Right lobe of liver (tissue), 6 donors: Measurements from ENCODE around the gene HSPBP1. TPM values are rescaled to one million over a fixed set of nuclear protein-coding genes. Genes with fewer than 3 reads are reported as not detected.

Experiments
- ATAC-seq, 4 donors: fragments of 200-7000 bp; cut with Tn5 transposase; one replicate each; pipeline ENCODE4 v1.9.1; 2020; ENCODE audit warnings: mild to moderate bottlenecking in 4 of 4, moderate library complexity in 4 of 4
- DNase-seq, 3 donors: peaks; one replicate each; pipeline ENCODE4 v3.0.0-alpha.2; 2020
- H3K27ac ChIP-seq, 3 donors: fragments of 200-600 bp; one replicate each; pipeline ENCODE4 v1.8.0; 2022
- H3K27me3 ChIP-seq, 2 donors: fragments of 200-600 bp; one replicate each; pipeline ENCODE4 v1.8.0; 2022
- H3K36me3 ChIP-seq, 4 donors: fragments of 200-600 bp; sonication (generic) in 1 of 4; one replicate each; pipeline versions ENCODE4 v1.5.1 to v1.8.0; 2017 to 2022; ENCODE audit warnings: control low read depth in 1 of 4
- H3K4me1 ChIP-seq, 4 donors: fragments of 200-600 bp; sonication (generic) in 1 of 4; one replicate each; pipeline versions ENCODE4 v1.5.1 to v1.8.0; 2017 to 2022; ENCODE audit warnings: control low read depth in 1 of 4
- H3K4me3 ChIP-seq, 3 donors: fragments of 200-600 bp; one replicate each; pipeline ENCODE4 v1.8.0; 2022
- H3K9me3 ChIP-seq, 4 donors: fragments of 200-600 bp; sonication (generic) in 1 of 4; one replicate each; pipeline versions ENCODE4 v1.5.1 to v1.8.0; 2017 to 2022; ENCODE audit warnings: control low read depth in 1 of 4
- CTCF ChIP-seq, 4 donors: fragments of 200-600 bp in 3 of 4; fragments of 450-650 bp in 1 of 4; IDR thresholded peaks; one replicate each; pipeline versions ENCODE4 v1.5.1 to v1.8.0; 2016 to 2022; ENCODE audit warnings: antibody characterized with exemption in 4 of 4, mild to moderate bottlenecking in 2 of 4
- POLR2A ChIP-seq: fragments of 450-650 bp; IDR thresholded peaks from one replicate; pipeline ENCODE4 v1.6.1; 2017; ENCODE audit warnings: antibody characterized with exemption, mild to moderate bottlenecking
- WGBS: methylation state at CpG from one replicate; pipeline ENCODE4 v1.1.6; 2018; ENCODE audit warnings: low coverage, low lambda C conversion rate; ENCODE audit not compliant: insufficient coverage; ENCODE audit errors: missing lambda C conversion rate; 5-methylcytosine and 5-hydroxymethylcytosine counted together
- intact Hi-C, 2 donors: fragments of 100-400 bp; cut with DNase I; formaldehyde crosslinking; loops; one replicate each; pipeline versions ENCODE4 v1.11.2 to v1.14.1; 2022
- total RNA-seq, 6 experiments: library from RNA; depleted of rRNA in 2 of 6; stranded (reverse); fragments of >200 nt in 2 of 6; fragmentation: NEBNext Ultra II Directional in 3 of 6; extraction: Animal tissue kit (Norgen Biotek cat#: 25700) in 3 of 6; gene quantifications; one replicate each; pipeline versions ENCODE4 v1.1.0 to v1.2.4, GENCODE V29; 2016 to 2023
- donor health status: DM: no; HTN: yes; CAD: no.
- donor health status: DM: no; HTN: no; CAD: no.
- donor health status: DM: no; HTN: no; CAD: no.
- donor health status: DM: no; HTN: yes; CAD: no.
- donor health status: DM: no; HTN: yes; CAD: no.

Gene HSPBP1
- total RNA-seq, 6 experiments from 2014 or later, result 11.3 to 28.3 (median 15.6) TPM

DNA sequence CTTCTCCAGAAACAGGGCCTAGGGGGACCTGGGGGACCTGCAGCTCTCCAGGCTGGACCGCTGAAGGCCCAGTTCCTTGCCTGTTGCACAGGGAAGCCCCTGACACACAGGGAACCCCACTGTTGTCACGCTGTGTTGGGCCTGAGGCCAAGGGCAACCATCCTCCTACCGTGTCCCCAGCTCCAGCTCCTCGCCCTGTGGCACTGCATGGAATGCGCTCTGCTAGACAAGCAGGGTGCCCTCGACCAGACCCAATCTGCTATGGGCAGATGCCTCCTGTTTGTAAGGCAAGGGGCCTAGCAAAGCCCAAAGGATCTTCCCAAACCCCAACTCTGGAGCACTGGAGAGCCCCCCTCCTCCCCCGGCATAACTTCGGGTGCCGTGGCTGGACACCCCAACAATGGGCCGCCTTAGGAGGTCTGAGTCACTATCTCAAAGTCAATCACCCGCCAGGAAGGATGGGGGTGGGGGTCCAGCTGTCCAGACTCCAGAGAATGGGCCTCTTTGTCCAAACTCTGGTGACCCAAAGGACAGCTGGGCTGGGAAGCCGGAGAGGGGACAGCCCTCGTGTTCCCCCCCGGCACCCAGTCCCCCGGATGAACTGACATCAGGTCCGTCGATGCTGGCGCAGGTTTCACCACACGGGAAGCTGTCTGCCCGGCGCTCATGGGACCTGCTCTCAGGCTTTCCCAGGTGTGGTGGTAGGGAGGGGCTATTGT, 7.6 kb upstream of the HSPBP1 start:
- TF ChIP-seq CTCF (IDR thresholded peaks at IDR 0.05), result no peak
- no peak for TF ChIP-seq POLR2A
- intact Hi-C loops, result no loop called here
- DNase-seq, result no peak
- no peaks in the 10 kb centered on the region for H3K4me1 ChIP-seq
- WGBS, result 67% methylated on average over 1 of the region's 21 CpGs
- no peak for ATAC-seq
- H3K9me3 ChIP-seq, result no peaks in the 10 kb centered on the region
- H3K27me3 ChIP-seq, result no peaks in the 10 kb centered on the region
- H3K4me3 ChIP-seq, result no peak overlapping the region
- H3K36me3 ChIP-seq, result no peaks in the 10 kb centered on the region
- H3K27ac ChIP-seq, result no peak overlapping the region

- TF ChIP-seq POLR2A (no peak), CTCF (IDR thresholded peaks at IDR 0.05) (no peak)
These were observed 5.5 kb upstream of the HSPBP1 start for GRCh38 chr19:55285229-55285890.

DNA sequence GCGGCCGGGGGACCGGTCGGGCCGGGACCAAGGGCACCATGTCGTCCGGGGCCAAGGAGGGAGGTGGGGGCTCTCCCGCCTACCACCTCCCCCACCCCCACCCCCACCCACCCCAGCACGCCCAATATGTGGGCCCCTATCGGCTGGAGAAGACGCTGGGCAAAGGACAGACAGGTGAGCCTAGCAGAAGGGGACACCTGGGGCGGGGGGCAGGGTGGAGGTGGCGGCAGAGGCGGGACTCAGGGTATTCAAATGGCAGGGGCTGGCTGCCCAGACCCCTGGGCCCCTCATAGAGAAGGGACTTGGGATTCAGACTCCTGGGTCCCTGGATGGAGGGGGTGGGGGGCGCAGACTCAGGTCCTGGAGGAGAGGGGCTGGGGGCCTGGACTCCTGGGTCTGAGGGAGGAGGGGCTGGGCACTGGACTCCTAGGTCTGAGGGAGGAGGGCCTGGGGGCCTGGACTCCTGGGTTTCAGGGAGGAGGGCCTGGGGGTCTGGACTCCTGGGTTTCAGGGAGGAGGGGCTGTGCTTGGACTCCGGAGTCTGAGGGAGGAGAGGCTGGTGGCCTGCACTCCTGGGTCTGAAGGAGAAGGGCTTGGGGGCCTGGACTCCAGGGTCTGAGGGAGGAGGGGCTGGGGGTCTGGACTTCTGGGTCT, 4.6 kb upstream of the HSPBP1 start:
- Histone ChIP-seq H3K4me3 (no peak overlapping the region), H3K4me1 (peaks cover 0 to 6% (median 0%) of the 10 kb centered on the region in 4 donors), H3K27ac (no peak overlapping the region), H3K27me3 (no peaks in the 10 kb centered on the region), H3K36me3 (no peaks in the 10 kb centered on the region), H3K9me3 (no peaks in the 10 kb centered on the region)
- TF ChIP-seq CTCF (IDR thresholded peaks at IDR 0.05) (no peak), POLR2A (no peak)
- 61% methylated on average over 3 of the region's 16 CpGs for WGBS
- no peak for ATAC-seq
- intact Hi-C loops, result no loop called here
- no peak for DNase-seq

More at GRCh38 chr19:55285229-55285890, 5.5 kb upstream of the HSPBP1 start:
- 43% methylated on average over 8 of the region's 18 CpGs for WGBS
- Histone ChIP-seq H3K27me3 (no peaks in the 10 kb centered on the region), H3K4me1 (peaks cover 0 to 5% (median 0%) of the 10 kb centered on the region in 4 donors), H3K4me3 (no peak overlapping the region), H3K27ac (no peak overlapping the region), H3K36me3 (no peaks in the 10 kb centered on the region), H3K9me3 (no peaks in the 10 kb centered on the region)
- intact Hi-C loops, result no loop called here
- ATAC-seq (no peak), DNase-seq (no peak)

GRCh38 chr19:55283548-55284377, 3.9 kb upstream of the HSPBP1 start, which contains the start of gene BRSK1:
TSS of gene BRSK1 (plus strand) at chr19:55283997. CDS start at chr19:55284443, 446 bp downstream.
- TF ChIP-seq CTCF (IDR thresholded peaks at IDR 0.05), result no peak
- TF ChIP-seq POLR2A, result no peak
- DNase-seq (no peak), ATAC-seq (no peak)
- 4% methylated on average over 13 of the region's 44 CpGs for WGBS
- Histone ChIP-seq H3K36me3 (no peaks in the 10 kb centered on the region), H3K27ac (no peak within 1 kb of the TSS), H3K27me3 (no peaks in the 10 kb centered on the region), H3K4me1 (peaks cover 0 to 12% (median 0%) of the 10 kb centered on the region in 4 donors), H3K9me3 (no peaks in the 10 kb centered on the region), H3K4me3 (no peak within 1 kb of the TSS)
- intact Hi-C loops, result no loop called here
